ENCODE results near the gene EPHB3.

The EPHB3 gene

DNA sequence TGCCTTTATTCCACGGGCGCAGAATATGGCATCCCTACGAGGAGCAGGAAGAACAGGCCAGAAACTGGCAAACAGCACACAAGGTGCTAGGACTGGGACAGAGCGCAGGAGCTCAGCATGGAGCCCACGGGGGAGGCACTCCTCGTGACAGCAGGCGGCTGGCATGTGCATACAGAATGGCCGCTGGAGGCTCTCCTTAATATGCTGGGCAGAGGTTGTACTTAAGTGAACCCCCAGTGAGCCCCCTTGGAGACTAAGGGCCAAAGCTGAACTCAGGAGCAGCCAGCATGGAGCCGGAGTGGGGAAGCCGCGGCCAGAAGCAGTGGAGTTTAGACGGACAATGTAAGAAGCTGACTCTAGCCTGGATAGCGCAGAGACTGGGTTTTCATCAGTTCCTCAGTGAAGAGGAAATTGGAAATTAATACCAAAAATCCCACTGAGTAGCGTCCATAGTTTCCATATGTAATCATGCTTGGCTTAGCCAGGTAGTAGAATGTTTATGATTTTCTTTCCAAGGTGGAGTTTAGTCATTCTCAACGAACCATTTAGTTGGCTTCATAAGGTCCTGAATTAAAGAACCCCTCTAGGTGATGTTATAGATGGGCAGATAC lies 69.4 kb downstream of the EPHB3 start:
- no peak for DNase-seq

DNA sequence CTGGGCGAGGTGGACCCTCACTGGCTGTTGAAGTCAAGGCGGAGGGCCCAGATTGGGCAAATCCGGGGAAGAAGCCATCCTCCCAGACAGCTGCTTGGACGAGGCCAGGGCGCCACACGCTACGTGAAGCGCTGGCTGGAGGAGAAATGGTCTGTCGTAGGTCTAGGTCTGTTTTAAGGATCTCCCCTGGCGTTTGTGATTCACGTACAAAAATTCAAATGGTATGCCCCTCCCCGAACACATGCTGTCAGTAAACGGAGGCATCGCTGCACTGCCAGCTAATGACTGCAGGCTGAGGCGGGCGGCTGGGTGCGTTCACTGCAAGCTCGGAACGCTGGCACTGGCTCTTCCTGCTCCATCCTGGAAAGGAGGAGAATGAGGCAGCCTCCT lies 69.9 kb downstream of the EPHB3 start:
- DNase-seq = no peak

Measured in CD4-positive, alpha-beta T cell treated with Interleukin-17A for 4 hours (primary cell).